ENCODE results near the gene CLCNKA.

DNA sequence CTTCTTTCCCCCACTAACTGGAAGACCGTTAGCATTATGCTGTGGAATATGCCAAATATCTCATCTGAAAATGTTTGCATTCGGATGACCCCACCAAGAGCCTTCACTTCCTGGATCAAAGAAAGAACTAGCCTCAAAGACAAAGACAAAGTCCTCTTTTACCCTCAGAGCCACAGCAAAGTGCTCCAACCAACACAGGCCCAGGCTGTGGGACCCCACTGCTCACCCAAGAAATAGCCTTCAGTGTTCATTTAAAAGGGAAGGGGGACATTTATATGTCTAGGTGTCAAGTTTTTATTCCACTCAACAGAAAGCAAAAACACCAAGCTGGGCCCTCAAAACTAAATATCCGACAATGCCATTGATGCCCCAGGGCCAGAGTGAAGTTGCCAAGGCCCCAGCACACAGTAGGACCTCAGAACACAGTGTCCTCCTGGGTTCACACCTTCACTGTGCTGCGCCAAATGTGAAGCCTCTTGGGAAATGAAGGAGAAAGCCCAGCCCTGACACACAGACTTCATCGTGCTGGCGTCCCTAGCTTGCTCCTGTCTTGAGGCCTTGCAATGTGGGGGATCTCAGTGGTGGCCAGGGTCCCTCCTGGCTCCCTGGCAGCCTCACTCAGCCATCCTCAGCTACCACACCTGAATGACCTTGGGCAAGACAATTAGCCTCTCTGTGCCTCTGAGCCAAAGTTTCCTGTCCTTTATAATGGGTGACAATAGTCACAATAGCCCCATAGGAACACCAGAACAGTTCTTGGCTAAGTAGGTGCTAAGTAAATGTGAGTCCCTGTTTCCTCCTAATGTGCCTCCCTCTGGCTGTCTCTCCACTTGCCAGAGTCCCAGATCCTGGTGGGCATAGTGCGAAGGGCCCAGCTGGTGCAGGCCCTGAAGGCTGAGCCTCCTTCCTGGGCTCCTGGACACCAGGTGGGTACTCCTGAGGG is 33.0 kb downstream of the CLCNKA start:
- TF ChIP-seq ZNF274 (IDR thresholded peaks at IDR 0.05; ENCODE audit: low read depth, low read length) (no peak), YY1 (IDR thresholded peaks at IDR 0.05; ENCODE audit: insufficient read depth, insufficient read length) (no peak)
